ENCODE measurements around the gene GSKIP.

GRCh38 chr14:96399405-96399804 lies 36.1 kb downstream of the GSKIP start:
- TF ChIP-seq CTCF (IDR thresholded peaks at IDR 0.05): no peak
- no peak for TF ChIP-seq POLR2A (IDR thresholded peaks at IDR 0.05)

Data from uterus (tissue), 2 donors.